ENCODE measurements around the gene COMMD9. TPM values are rescaled to one million over a fixed set of nuclear protein-coding genes. Genes with fewer than 3 reads are reported as not detected.

The COMMD9 gene
- total and polyA plus RNA-seq, 4 donors = 22.9 to 50.8 (median 28.3) TPM

GRCh38 chr11:36247493-36247892 is 41.7 kb downstream of the COMMD9 start:
- H3K4me3 ChIP-seq (ENCODE audit: low read depth in 1 of 3, low read length in 3 of 3) = no peak overlapping the region
- no peaks in the 10 kb centered on the region for H3K36me3 ChIP-seq (ENCODE audit: control insufficient read depth in 4 of 4, insufficient read depth in 3 of 4, low read depth in 1 of 4, low read length in 3 of 4)
- no peak for TF ChIP-seq FOXA2 (IDR thresholded peaks at IDR 0.05)
- TF ChIP-seq ZBTB33 (IDR thresholded peaks at IDR 0.05) = no peak
- no peak for TF ChIP-seq FOXA1 (IDR thresholded peaks at IDR 0.05)
- peak in 1 of 2 donors; percentile 34 for TF ChIP-seq HNF4A (conservative IDR thresholded peaks at IDR 0.05)
- peak in 1 of 2 donors; percentile 30 for TF ChIP-seq RXRA (IDR thresholded peaks at IDR 0.05)
- TF ChIP-seq CTCF (IDR thresholded peaks at IDR 0.05; ENCODE audit: low read depth, low read length, missing input control) = no peak
- H3K27ac ChIP-seq (ENCODE audit: low read depth in 1 of 2, low read length in 2 of 2) = no peak overlapping the region
- H3K4me1 ChIP-seq (ENCODE audit: control insufficient read depth in 4 of 4, insufficient read depth in 4 of 4, low read length in 3 of 4) = no peaks in the 10 kb centered on the region
- no peak for DNase-seq (ENCODE audit: low spot score)
- 28% methylated on average over 3 of the region's 3 CpGs for WGBS
- H3K9me3 ChIP-seq (ENCODE audit: control insufficient read depth in 4 of 4, low read length in 3 of 4) = peaks cover 0 to 4% (median 0%) of the 10 kb centered on the region in 4 donors
- H3K9ac ChIP-seq (ENCODE audit: low read depth in 1 of 2, low read length in 2 of 2) = no peak overlapping the region
- no peaks in the 10 kb centered on the region for H3K27me3 ChIP-seq (ENCODE audit: control insufficient read depth in 4 of 4, insufficient read depth in 4 of 4, low read length in 3 of 4)

- no peak for TF ChIP-seq RAD21 (IDR thresholded peaks at IDR 0.05)
- TF ChIP-seq FOXA1 (IDR thresholded peaks at IDR 0.05) = no peak
- TF ChIP-seq SP1 (IDR thresholded peaks at IDR 0.05) = no peak
- TF ChIP-seq NR2F2 (IDR thresholded peaks at IDR 0.05) = no peak
- no peak for TF ChIP-seq TAF1 (conservative IDR thresholded peaks at IDR 0.05)
- TF ChIP-seq HNF4G (IDR thresholded peaks at IDR 0.05) = no peak
- TF ChIP-seq MAX (IDR thresholded peaks at IDR 0.05) = no peak
- no peak for TF ChIP-seq ZBTB33 (IDR thresholded peaks at IDR 0.05)
- no peak for TF ChIP-seq RXRA (IDR thresholded peaks at IDR 0.05)
- no peak for TF ChIP-seq FOXA2 (IDR thresholded peaks at IDR 0.05)
- TF ChIP-seq YY1 (IDR thresholded peaks at IDR 0.05) = no peak
- TF ChIP-seq CTCF (IDR thresholded peaks at IDR 0.05; ENCODE audit: low read depth, low read length, missing input control) = no peak
- no peak for DNase-seq (ENCODE audit: low spot score)
- 79% methylated on average over 1 of the region's 1 CpG for WGBS
These were observed 45.6 kb downstream of the COMMD9 start for GRCh38 chr11:36243641-36244040.

More at GRCh38 chr11:36243641-36244040, 45.6 kb downstream of the COMMD9 start:
- Histone ChIP-seq H3K27me3 (ENCODE audit: control insufficient read depth in 4 of 4, insufficient read depth in 4 of 4, low read length in 3 of 4) (no peaks in the 10 kb centered on the region), H3K4me1 (ENCODE audit: control insufficient read depth in 4 of 4, insufficient read depth in 4 of 4, low read length in 3 of 4) (no peaks in the 10 kb centered on the region), H3K36me3 (ENCODE audit: control insufficient read depth in 4 of 4, insufficient read depth in 3 of 4, low read depth in 1 of 4, low read length in 3 of 4) (no peaks in the 10 kb centered on the region), H3K9ac (ENCODE audit: low read depth in 1 of 2, low read length in 2 of 2) (no peak overlapping the region), H3K9me3 (ENCODE audit: control insufficient read depth in 4 of 4, low read length in 3 of 4) (no peaks in the 10 kb centered on the region), H3K4me3 (ENCODE audit: low read depth in 1 of 3, low read length in 3 of 3) (no peak overlapping the region), H3K27ac (ENCODE audit: low read depth in 1 of 2, low read length in 2 of 2) (no peak overlapping the region)
